NCI-H1436 (cell line): ENCODE measurements around the gene AEBP2.
"Not testable (repeated sequence)": the region's sequence is repeated elsewhere in the genome, so short reads cannot be mapped to it uniquely, and the experiment has no call there.

ENCODE experiments used
- DNase-seq: peaks from one replicate; lab custom pipeline; 2025; lab: John Stamatoyannopoulos, UW

The AEBP2 gene

DNA sequence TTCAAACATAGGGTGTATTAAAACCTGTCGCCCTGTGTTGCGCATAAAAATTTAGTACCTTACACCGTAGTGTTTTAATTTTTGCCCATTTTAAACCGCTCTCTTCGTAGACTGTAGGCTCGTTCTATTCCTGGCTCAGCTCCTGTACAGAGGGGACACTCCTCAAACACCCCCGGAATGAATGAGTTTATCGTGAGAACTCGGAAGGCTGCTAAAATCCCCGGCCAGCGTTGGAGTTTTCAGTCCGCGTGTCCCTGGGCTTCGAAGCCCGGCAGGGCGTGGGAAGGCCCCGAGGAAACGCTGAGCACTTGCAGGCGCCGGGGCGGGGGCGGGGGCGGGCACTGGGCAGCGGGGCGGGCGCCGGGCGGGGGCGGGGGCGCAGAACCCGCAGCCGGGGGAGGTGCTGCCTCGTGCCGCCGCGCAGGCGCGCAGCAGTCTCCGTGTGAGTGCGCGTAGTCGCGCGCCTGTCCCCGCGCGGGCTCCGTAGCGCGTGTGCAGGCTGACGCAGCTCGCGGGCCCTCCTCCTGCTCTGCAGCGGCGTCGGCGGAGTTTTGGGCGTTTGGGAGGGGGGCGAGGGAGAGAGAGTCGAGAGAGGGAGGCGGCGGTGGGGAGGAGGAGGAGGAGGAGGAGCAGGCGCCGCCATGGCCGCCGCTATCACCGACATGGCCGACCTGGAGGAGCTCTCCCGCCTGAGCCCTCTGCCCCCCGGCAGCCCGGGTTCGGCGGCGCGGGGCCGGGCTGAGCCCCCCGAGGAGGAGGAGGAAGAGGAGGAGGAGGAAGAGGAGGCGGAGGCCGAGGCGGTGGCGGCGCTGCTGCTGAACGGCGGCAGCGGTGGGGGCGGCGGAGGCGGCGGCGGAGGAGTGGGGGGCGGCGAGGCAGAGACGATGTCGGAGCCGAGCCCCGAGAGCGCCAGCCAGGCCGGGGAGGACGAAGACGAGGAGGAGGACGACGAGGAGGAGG lies at the start of gene AEBP2:
TSS of gene AEBP2 (plus strand) at position 434 of the 960 bp plus-strand sequence. CDS start at position 642, 208 bp downstream.
- DNase-seq, result peak; percentile 85

- DNase-seq, result no peak
These were observed 49.2 kb upstream of the AEBP2 start for GRCh38 chr12:19390051-19390598.

DNA sequence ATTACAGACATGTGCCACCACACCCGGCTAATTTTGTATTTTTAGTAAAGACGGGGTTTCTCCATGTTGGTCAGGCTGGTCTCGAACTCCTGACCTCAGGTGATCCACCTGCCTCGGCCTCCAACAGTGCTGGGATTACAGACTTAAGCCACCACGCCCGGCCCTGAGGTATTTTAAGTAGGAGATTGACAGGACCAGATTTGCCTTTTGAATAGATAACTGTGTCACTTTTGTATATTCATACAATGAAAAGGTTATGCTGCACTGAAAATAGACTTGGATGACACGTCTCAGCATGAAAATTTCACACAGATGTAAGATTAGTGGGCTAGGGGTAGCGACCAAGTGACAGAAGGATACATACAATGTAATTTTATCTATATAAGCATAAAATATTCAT lies 46.6 kb upstream of the AEBP2 start:
- DNase-seq, result not testable (repeated sequence)

- DNase-seq, result no peak
These were observed 44.9 kb upstream of the AEBP2 start for GRCh38 chr12:19394385-19394784.

GRCh38 chr12:19397534-19397933 lies 41.8 kb upstream of the AEBP2 start:
- DNase-seq, result no peak

DNA sequence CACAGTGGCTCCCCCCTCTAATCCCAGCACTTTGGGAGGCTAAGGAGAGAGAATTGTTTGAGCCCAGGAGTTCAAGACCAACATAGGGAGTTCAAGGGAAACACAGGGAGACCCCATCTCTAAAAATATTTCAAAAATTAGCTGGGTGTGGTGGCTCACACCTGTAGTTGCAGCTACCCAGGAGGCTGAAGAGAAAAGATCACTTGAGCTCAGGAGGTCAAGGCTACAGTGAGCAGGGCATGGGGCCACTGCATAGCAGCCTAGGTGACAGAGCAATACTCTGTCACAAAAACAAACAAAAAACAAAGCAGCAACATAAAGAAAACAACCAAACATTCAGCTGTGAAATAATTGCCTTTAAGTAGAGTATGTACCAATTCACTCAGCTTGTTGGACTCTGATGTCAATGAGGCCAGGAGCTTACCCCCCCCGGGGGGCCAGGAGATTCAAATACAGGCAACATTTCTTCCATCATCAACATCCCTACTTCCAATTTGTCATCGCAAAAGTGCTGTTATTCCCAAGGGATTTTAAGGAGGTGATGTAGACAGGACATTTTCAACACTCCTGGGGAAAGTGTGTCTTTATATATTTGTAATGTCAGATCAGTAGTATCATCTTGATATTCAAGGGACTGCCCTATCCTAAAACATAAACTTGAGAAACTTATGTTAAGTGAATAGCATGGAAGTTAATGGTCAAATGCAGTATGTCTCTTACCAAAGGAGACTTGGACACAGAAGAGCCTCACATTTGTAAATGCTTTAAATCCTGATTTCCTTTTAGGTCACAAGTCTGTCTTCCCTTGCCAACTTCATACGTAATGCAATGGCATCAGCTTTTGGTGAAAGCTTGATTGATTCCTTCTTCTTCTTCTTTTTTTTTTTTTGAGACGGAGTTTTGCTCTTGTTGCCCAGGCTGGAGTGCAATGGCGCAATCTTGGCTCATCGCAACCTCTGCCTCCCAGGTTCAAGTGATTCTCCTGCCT lies 40.6 kb upstream of the AEBP2 start:
- no peak for DNase-seq

GRCh38 chr12:19400649-19401285 lies 38.5 kb upstream of the AEBP2 start:
- not testable (repeated sequence) for DNase-seq

- no peak for DNase-seq
These were observed 37.1 kb upstream of the AEBP2 start for GRCh38 chr12:19402211-19402610.

GRCh38 chr12:19402743-19403431 lies 36.4 kb upstream of the AEBP2 start:
- no peak for DNase-seq

GRCh38 chr12:19404242-19404880 lies 34.9 kb upstream of the AEBP2 start:
- no peak for DNase-seq

- DNase-seq, result no peak
These were observed 29.9 kb upstream of the AEBP2 start for GRCh38 chr12:19409376-19409775.

DNA sequence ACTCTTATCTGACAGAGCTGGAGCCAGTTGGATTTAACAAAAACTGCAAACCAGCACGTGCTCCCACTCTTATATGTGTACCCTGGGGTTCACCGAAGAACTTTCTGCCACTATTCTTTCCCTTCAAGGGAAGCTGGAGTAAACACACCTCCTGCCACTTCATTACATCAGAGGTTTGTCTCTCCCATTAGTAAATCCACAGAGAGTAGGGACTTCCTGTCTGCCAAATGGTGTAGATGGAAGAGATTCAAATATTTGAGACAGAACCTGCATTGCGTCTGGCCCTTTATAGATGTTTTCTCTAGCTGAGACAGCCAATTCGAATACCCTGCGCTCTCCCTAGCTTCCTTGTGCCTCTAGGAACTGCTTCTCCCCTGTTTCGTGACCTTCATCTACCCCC lies 29.1 kb upstream of the AEBP2 start:
- DNase-seq, result peak; percentile 40

DNA sequence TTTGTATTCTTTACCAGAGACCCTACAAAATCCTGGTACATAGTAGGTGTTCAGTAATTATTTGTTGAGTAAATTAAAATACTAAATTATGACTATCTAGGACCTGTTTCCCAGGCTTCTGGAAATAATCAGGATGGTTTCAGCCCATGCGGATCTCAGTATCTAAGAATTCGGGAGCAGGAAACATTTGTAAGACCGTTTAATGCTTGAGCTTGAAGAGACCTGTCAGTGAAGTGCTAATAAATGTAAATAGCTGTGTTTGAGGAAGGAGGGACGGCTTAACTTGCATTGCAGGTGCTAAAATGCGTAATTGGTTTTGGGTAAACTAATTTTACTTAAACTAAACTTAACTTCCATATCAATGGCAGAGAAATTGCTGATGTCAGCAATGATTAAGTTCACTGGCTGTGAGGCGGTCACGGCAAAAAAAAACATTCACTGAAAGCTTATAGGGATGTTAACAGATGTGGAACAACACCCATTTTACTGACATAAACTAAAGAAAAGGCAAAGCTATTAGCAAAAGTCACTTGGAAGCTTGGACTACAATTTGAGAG lies 28.6 kb upstream of the AEBP2 start:
- peak; percentile 8 for DNase-seq

DNA sequence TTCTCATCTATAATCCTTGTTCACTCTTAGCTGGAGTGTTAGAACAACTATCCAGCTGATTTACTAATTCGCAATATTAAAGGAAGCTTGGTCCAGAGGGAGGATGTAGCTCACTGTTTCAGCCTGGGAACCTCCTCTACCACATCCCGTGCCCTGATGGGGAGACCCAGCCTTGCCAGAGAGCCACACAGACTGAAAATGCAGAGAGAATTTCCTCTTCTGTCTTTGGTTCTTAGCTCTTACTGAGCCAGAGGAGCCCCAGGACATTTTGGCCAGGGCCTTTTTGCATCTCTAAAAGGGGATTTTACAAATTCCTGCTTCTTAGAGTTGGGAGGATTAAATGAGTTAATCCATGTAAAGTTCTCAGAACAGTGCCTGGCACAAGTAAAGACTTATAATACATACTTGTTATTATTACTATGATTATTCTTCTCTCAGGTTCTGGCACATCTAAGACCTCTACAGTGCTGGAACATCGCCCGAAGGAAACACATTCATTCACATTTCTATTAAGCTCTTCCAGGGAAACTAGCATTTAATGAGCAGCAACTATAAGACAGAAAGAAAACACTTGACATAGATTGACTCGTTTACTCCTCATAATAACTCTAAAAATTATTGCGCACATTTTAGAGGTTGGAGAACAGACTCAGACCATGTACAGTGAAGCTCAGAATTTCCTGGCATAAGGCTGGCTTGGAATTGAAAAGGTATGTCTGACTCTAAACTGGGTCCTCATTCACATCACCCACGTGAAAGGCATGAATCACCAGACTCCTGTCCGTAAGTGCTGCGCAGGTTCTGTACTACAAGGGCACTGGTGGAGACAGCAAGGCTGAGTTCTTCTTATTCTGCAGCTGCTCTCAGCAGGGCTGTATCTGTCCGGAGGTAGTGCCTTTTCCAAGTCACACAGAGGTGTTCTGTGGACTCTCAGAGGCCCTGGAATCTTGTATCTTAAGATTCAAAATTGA lies 27.8 kb upstream of the AEBP2 start:
- no peak for DNase-seq

- DNase-seq, result no peak
These were observed 26.4 kb upstream of the AEBP2 start for GRCh38 chr12:19412844-19413243.

- DNase-seq, result not testable (repeated sequence)
These were observed 25.7 kb upstream of the AEBP2 start for GRCh38 chr12:19413582-19413981.

DNA sequence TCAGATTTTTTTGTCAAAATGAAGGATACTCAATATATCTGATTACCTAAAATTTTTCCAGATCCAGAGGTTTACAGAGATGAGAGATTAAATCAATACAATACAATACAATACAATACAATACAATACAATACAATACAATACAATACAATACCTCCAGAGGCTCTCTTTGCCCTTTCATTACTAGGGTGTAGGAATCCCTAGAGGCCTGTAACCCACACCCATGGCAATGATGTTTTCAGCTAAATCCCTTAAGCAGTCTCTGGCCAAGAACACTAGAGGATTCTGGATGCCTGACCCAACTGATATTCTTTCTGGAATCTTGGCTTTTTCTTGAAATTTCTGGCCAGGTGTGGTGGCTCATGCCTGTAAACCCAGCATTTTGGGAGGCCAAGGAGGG lies 23.7 kb upstream of the AEBP2 start:
- no peak for DNase-seq

DNA sequence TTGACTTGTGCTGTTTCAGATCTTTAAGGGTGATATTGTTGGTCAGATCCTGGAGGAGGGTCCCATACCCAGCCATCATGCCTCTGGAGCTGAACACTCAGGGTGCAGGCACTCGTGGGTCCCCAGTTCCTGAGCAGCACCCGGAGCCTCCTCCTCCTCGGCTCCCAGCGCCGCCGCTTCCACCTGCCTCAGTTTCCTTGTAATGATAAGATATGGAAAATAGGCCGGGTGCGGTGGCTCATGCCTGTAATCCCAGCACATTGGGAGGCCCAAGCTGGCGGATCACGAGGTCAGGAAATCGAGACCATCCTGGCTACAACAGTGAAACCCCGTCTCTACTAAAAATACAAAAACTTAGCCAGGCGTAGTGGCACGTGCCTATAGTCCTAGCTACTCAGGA lies 20.2 kb upstream of the AEBP2 start:
- DNase-seq, result no peak
